Activated naive CD4-positive, alpha-beta T cell treated with anti-CD3 and anti-CD28 coated beads, Interleukin-2, amount 10 ng/mL, durations not matched to agents 7 days and 5 days (primary cell): Measurements from ENCODE around the gene ARHGEF35.
"Not testable (repeated sequence)": the region's sequence is repeated elsewhere in the genome, so short reads cannot be mapped to it uniquely, and the experiment has no call there.

Experiments
- CTCF ChIA-PET: fragments of 350-600 bp; sonication (Branson Sonifier 250); formaldehyde crosslinking; loops from one replicate; lab custom pipeline; 2021; ENCODE audit warnings: antibody characterized with exemption; lab: Charles Lee
- DNase-seq: peaks from one replicate; pipeline ENCODE4 v3.0.0-alpha.2; 2020
- H3K27ac Mint-ChIP-seq: one replicate; pipeline ENCODE4 v1.8.0; 2021; ENCODE audit warnings: mild to moderate bottlenecking, moderate library complexity, mixed read lengths
- H3K27me3 Mint-ChIP-seq: one replicate; pipeline ENCODE4 v1.8.0; 2021; ENCODE audit warnings: mild to moderate bottlenecking, mixed read lengths
- H3K36me3 Mint-ChIP-seq: one replicate; pipeline ENCODE4 v1.8.0; 2021; ENCODE audit warnings: mixed read lengths
- H3K4me1 Mint-ChIP-seq: one replicate; pipeline ENCODE4 v1.8.0; 2021; ENCODE audit warnings: mixed read lengths
- H3K4me3 Mint-ChIP-seq: one replicate; pipeline ENCODE4 v1.8.0; 2021; ENCODE audit warnings: mild to moderate bottlenecking, moderate library complexity, mixed read lengths
- H3K9me3 Mint-ChIP-seq: one replicate; pipeline ENCODE4 v1.8.0; 2021; ENCODE audit warnings: mixed read lengths

The ARHGEF35 gene

GRCh38 chr7:144201978-144202377 is 6.3 kb upstream of the ARHGEF35 start:
- H3K4me1 Mint-ChIP-seq, result peaks cover 14% of the 10 kb centered on the region
- DNase-seq, H3K9me3 Mint-ChIP-seq, H3K36me3 Mint-ChIP-seq, CTCF ChIA-PET, H3K4me3 Mint-ChIP-seq, H3K27ac Mint-ChIP-seq, H3K27me3 Mint-ChIP-seq: not testable (repeated sequence)

- H3K9me3 Mint-ChIP-seq, DNase-seq, H3K27ac Mint-ChIP-seq, H3K4me3 Mint-ChIP-seq, CTCF ChIA-PET, H3K27me3 Mint-ChIP-seq, H3K36me3 Mint-ChIP-seq: not testable (repeated sequence)
- peaks cover 16% of the 10 kb centered on the region for H3K4me1 Mint-ChIP-seq
Observed at GRCh38 chr7:144198934-144199333, 3.3 kb upstream of the ARHGEF35 start.

GRCh38 chr7:144194453-144194852 is 1.2 kb downstream of the ARHGEF35 start:
- H3K4me3 Mint-ChIP-seq, H3K9me3 Mint-ChIP-seq, CTCF ChIA-PET, H3K27ac Mint-ChIP-seq, H3K27me3 Mint-ChIP-seq, DNase-seq, H3K36me3 Mint-ChIP-seq: not testable (repeated sequence)
- peaks cover 14% of the 10 kb centered on the region for H3K4me1 Mint-ChIP-seq

- DNase-seq, H3K36me3 Mint-ChIP-seq, H3K27me3 Mint-ChIP-seq, H3K27ac Mint-ChIP-seq, CTCF ChIA-PET, H3K9me3 Mint-ChIP-seq, H3K4me3 Mint-ChIP-seq: not testable (repeated sequence)
- H3K4me1 Mint-ChIP-seq, result peaks cover 14% of the 10 kb centered on the region
Observed at GRCh38 chr7:144193782-144194181, 1.9 kb downstream of the ARHGEF35 start.

GRCh38 chr7:144188578-144189171 is 7.0 kb downstream of the ARHGEF35 start:
- H3K27ac Mint-ChIP-seq, H3K36me3 Mint-ChIP-seq, H3K9me3 Mint-ChIP-seq, DNase-seq, CTCF ChIA-PET, H3K4me1 Mint-ChIP-seq, H3K27me3 Mint-ChIP-seq, H3K4me3 Mint-ChIP-seq: not testable (repeated sequence)

GRCh38 chr7:144187848-144188247 is 7.8 kb downstream of the ARHGEF35 start:
- H3K4me3 Mint-ChIP-seq, H3K9me3 Mint-ChIP-seq, H3K4me1 Mint-ChIP-seq, H3K27me3 Mint-ChIP-seq, CTCF ChIA-PET, DNase-seq, H3K27ac Mint-ChIP-seq, H3K36me3 Mint-ChIP-seq: not testable (repeated sequence)

GRCh38 chr7:144183166-144183565 is 12.5 kb downstream of the ARHGEF35 start, which contains the start of gene CTAGE4:
TSS of gene CTAGE4 (plus strand) at chr7:144183466. CDS start at chr7:144183504, 38 bp downstream.
- H3K4me1 Mint-ChIP-seq, CTCF ChIA-PET, H3K27ac Mint-ChIP-seq, H3K4me3 Mint-ChIP-seq, DNase-seq, H3K9me3 Mint-ChIP-seq, H3K36me3 Mint-ChIP-seq, H3K27me3 Mint-ChIP-seq: not testable (repeated sequence)

GRCh38 chr7:144179165-144179479 is 16.5 kb downstream of the ARHGEF35 start:
- H3K4me3 Mint-ChIP-seq, H3K27ac Mint-ChIP-seq, CTCF ChIA-PET, H3K27me3 Mint-ChIP-seq, DNase-seq, H3K4me1 Mint-ChIP-seq, H3K9me3 Mint-ChIP-seq, H3K36me3 Mint-ChIP-seq: not testable (repeated sequence)

GRCh38 chr7:144178380-144179164 is 17.1 kb downstream of the ARHGEF35 start:
- CTCF ChIA-PET, H3K9me3 Mint-ChIP-seq, H3K4me3 Mint-ChIP-seq, H3K4me1 Mint-ChIP-seq, H3K36me3 Mint-ChIP-seq, H3K27ac Mint-ChIP-seq, H3K27me3 Mint-ChIP-seq: not testable (repeated sequence)
- DNase-seq, result peak; percentile 56

- H3K27ac Mint-ChIP-seq, result no peak overlapping the region
- peaks cover 10% of the 10 kb centered on the region for H3K27me3 Mint-ChIP-seq
- H3K4me3 Mint-ChIP-seq, result no peak overlapping the region
- DNase-seq, result no peak
- no peaks in the 10 kb centered on the region for H3K9me3 Mint-ChIP-seq
- H3K36me3 Mint-ChIP-seq, result no peaks in the 10 kb centered on the region
- CTCF ChIA-PET, result interaction anchor here (0.6 kb wide), 1 partner anchor 1817 kb away, joined by 3 read pairs; no protein-coding TSS in a partner anchor
- H3K4me1 Mint-ChIP-seq, result no peaks in the 10 kb centered on the region
Observed at GRCh38 chr7:144174613-144175012, 21.0 kb downstream of the ARHGEF35 start.

GRCh38 chr7:144171594-144172350 is 23.9 kb downstream of the ARHGEF35 start:
- H3K4me3 Mint-ChIP-seq, H3K9me3 Mint-ChIP-seq, H3K36me3 Mint-ChIP-seq, H3K27ac Mint-ChIP-seq, H3K4me1 Mint-ChIP-seq, DNase-seq, CTCF ChIA-PET: not testable (repeated sequence)
- peaks cover 14% of the 10 kb centered on the region for H3K27me3 Mint-ChIP-seq

- Mint-ChIP-seq H3K36me3 (no peaks in the 10 kb centered on the region), H3K4me1 (no peaks in the 10 kb centered on the region), H3K4me3 (no peak overlapping the region), H3K27me3 (peaks cover 9% of the 10 kb centered on the region), H3K9me3 (no peaks in the 10 kb centered on the region), H3K27ac (no peak overlapping the region)
- CTCF ChIA-PET, result no interaction called here
- no peak for DNase-seq
Observed at GRCh38 chr7:144164784-144165183, 30.8 kb downstream of the ARHGEF35 start.

GRCh38 chr7:144158861-144159260 is 36.8 kb downstream of the ARHGEF35 start:
- DNase-seq, result no peak
- H3K4me1 Mint-ChIP-seq, result no peaks in the 10 kb centered on the region
- peaks cover 14% of the 10 kb centered on the region for H3K27me3 Mint-ChIP-seq
- H3K9me3 Mint-ChIP-seq, result no peaks in the 10 kb centered on the region
- no peak overlapping the region for H3K4me3 Mint-ChIP-seq
- CTCF ChIA-PET, result no interaction called here
- no peak overlapping the region for H3K27ac Mint-ChIP-seq
- no peaks in the 10 kb centered on the region for H3K36me3 Mint-ChIP-seq

- H3K27me3 Mint-ChIP-seq, result no peaks in the 10 kb centered on the region
- no peak overlapping the region for H3K4me3 Mint-ChIP-seq
- CTCF ChIA-PET, result interaction anchor here (0.8 kb wide), 1 partner anchor 20 kb away, joined by 3 read pairs; no protein-coding TSS in a partner anchor
- DNase-seq, result no peak
- H3K27ac Mint-ChIP-seq, result no peak overlapping the region
- no peaks in the 10 kb centered on the region for H3K4me1 Mint-ChIP-seq
- H3K36me3 Mint-ChIP-seq, result no peaks in the 10 kb centered on the region
- peaks cover 21% of the 10 kb centered on the region for H3K9me3 Mint-ChIP-seq
Observed at GRCh38 chr7:144148224-144148827, 47.3 kb downstream of the ARHGEF35 start.
